Hematopoietic multipotent progenitor cell (in vitro differentiated cells): Measurements from ENCODE around the gene PROC. TPM values are rescaled to one million over a fixed set of nuclear protein-coding genes. Genes with fewer than 3 reads are reported as not detected.
"Not testable (repeated sequence)": the region's sequence is repeated elsewhere in the genome, so short reads cannot be mapped to it uniquely, and the experiment has no call there.

Experiments used
- DNase-seq, 3 donors: peaks; one replicate each; pipeline ENCODE4 v3.0.0-alpha.2; 2011 to 2015; ENCODE audit warnings: low read depth in 2 of 3, low spot score in 2 of 3
- total RNA-seq: library from RNA; depleted of rRNA; stranded (reverse); fragments of >200 nt; gene quantifications from one replicate; pipeline ENCODE4 v1.2.3, GENCODE V29; 2012

Gene PROC
- total RNA-seq, 1 donor = 1.1 TPM

- no peak for DNase-seq
These were observed 25.2 kb upstream of the PROC start for GRCh38 chr2:127392828-127393578.

- DNase-seq = no peak
These were observed 23.7 kb upstream of the PROC start for GRCh38 chr2:127394492-127394891.

GRCh38 chr2:127397568-127398238 lies 20.5 kb upstream of the PROC start:
- no peak for DNase-seq

- DNase-seq = peak in 2 of 3 donors; percentile 76 to 81
These were observed 20.0 kb upstream of the PROC start for GRCh38 chr2:127398239-127398590.

GRCh38 chr2:127400533-127400896 lies 17.7 kb upstream of the PROC start:
- DNase-seq = no peak

GRCh38 chr2:127400897-127401756 lies 17.1 kb upstream of the PROC start:
- DNase-seq = no peak

- DNase-seq = no peak
These were observed 16.2 kb upstream of the PROC start for GRCh38 chr2:127401757-127402695.

- DNase-seq = no peak
These were observed 14.8 kb upstream of the PROC start for GRCh38 chr2:127403460-127403859.

GRCh38 chr2:127404466-127405254 lies 13.6 kb upstream of the PROC start:
- no peak for DNase-seq

GRCh38 chr2:127405255-127405610 lies 13.0 kb upstream of the PROC start:
- no peak for DNase-seq

- no peak for DNase-seq
These were observed 11.8 kb upstream of the PROC start for GRCh38 chr2:127406454-127406853.

GRCh38 chr2:127407091-127407490 lies 11.1 kb upstream of the PROC start:
- DNase-seq = no peak

- DNase-seq = no peak
These were observed 10.6 kb upstream of the PROC start for GRCh38 chr2:127407661-127408003.

- DNase-seq = peak; percentile 75 to 95 (median 94)
These were observed 10.0 kb upstream of the PROC start for GRCh38 chr2:127408004-127408806.

- DNase-seq = peak in 1 of 3 donors; percentile 24
These were observed 9.5 kb upstream of the PROC start for GRCh38 chr2:127408807-127409099.

GRCh38 chr2:127409716-127410115 lies 8.5 kb upstream of the PROC start:
- DNase-seq = not testable (repeated sequence)

GRCh38 chr2:127410871-127411652 lies 7.2 kb upstream of the PROC start:
- DNase-seq = no peak

GRCh38 chr2:127411653-127412369 lies 6.4 kb upstream of the PROC start:
- DNase-seq = no peak
